Measurements from ENCODE around the gene TRABD2A.

Gene TRABD2A

GRCh38 chr2:84886791-84887190 is 5.9 kb upstream of the TRABD2A start:
- Histone ChIP-seq H3K4me2 (no peak overlapping the region), H3K4me1 (ENCODE audit: low read depth, poor library complexity, severe bottlenecking) (peaks cover 33% of the 10 kb centered on the region), H3K27ac (no peak overlapping the region), H2AFZ (ENCODE audit: low read depth) (no peak overlapping the region), H4K20me1 (ENCODE audit: insufficient read depth) (no peaks in the 10 kb centered on the region), H3K9ac (no peak overlapping the region), H3K79me2 (ENCODE audit: insufficient read depth, low read depth) (no peaks in the 10 kb centered on the region), H3K27me3 (ENCODE audit: insufficient read depth, low read depth) (no peaks in the 10 kb centered on the region), H3K4me3 (IDR thresholded peaks at IDR 0.05; ENCODE audit: insufficient read depth, low read depth, low read length) (no peak overlapping the region), H3K36me3 (ENCODE audit: insufficient read depth) (no peaks in the 10 kb centered on the region)
- TF ChIP-seq, protein P1, sequence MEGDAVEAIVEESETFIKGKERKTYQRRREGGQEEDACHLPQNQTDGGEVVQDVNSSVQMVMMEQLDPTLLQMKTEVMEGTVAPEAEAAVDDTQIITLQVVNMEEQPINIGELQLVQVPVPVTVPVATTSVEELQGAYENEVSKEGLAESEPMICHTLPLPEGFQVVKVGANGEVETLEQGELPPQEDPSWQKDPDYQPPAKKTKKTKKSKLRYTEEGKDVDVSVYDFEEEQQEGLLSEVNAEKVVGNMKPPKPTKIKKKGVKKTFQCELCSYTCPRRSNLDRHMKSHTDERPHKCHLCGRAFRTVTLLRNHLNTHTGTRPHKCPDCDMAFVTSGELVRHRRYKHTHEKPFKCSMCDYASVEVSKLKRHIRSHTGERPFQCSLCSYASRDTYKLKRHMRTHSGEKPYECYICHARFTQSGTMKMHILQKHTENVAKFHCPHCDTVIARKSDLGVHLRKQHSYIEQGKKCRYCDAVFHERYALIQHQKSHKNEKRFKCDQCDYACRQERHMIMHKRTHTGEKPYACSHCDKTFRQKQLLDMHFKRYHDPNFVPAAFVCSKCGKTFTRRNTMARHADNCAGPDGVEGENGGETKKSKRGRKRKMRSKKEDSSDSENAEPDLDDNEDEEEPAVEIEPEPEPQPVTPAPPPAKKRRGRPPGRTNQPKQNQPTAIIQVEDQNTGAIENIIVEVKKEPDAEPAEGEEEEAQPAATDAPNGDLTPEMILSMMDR (conservative IDR thresholded peaks at IDR 0.05; ENCODE audit: low read depth, low read length) = no peak

DNA sequence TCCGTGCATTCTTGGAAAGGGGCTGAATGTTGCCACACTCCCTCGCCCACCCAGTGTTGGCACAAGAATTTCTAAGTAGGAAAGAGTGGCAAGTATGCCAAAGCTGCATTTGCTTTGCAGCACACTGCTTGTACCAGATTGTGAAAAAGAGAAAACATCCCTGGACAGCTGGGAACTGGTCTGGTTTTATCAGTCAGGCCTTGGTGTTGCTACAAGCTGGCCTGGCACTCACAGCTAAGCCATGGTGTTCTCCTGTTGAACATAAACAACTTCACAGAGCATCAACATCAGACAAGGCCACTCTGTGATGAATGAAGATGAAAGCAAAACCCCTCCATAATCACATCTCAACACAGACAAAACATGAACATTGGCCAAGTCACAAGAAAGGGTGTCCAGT is 4.2 kb upstream of the TRABD2A start:
- Histone ChIP-seq H3K9ac (no peak overlapping the region), H3K4me2 (no peak overlapping the region), H3K36me3 (ENCODE audit: insufficient read depth) (no peaks in the 10 kb centered on the region), H3K4me3 (IDR thresholded peaks at IDR 0.05; ENCODE audit: insufficient read depth, low read depth, low read length) (no peak overlapping the region), H3K27ac (no peak overlapping the region), H4K20me1 (ENCODE audit: insufficient read depth) (no peaks in the 10 kb centered on the region), H2AFZ (ENCODE audit: low read depth) (no peak overlapping the region), H3K79me2 (ENCODE audit: insufficient read depth, low read depth) (no peaks in the 10 kb centered on the region), H3K27me3 (ENCODE audit: insufficient read depth, low read depth) (peaks cover 6% of the 10 kb centered on the region; the same call in 1 of the 2 replicates), H3K4me1 (ENCODE audit: low read depth, poor library complexity, severe bottlenecking) (peaks cover 33% of the 10 kb centered on the region)
- TF ChIP-seq, protein P1 (conservative IDR thresholded peaks at IDR 0.05; ENCODE audit: low read depth, low read length) = no peak

GRCh38 chr2:84884449-84884848 is 3.6 kb upstream of the TRABD2A start:
- Histone ChIP-seq H4K20me1 (ENCODE audit: insufficient read depth) (no peaks in the 10 kb centered on the region), H3K79me2 (ENCODE audit: insufficient read depth, low read depth) (no peaks in the 10 kb centered on the region), H3K4me3 (IDR thresholded peaks at IDR 0.05; ENCODE audit: insufficient read depth, low read depth, low read length) (no peak overlapping the region), H2AFZ (ENCODE audit: low read depth) (no peak overlapping the region), H3K36me3 (ENCODE audit: insufficient read depth) (no peaks in the 10 kb centered on the region), H3K27ac (no peak overlapping the region), H3K4me2 (no peak overlapping the region), H3K4me1 (ENCODE audit: low read depth, poor library complexity, severe bottlenecking) (peaks cover 26% of the 10 kb centered on the region), H3K27me3 (ENCODE audit: insufficient read depth, low read depth) (peaks cover 8% of the 10 kb centered on the region; the same call in 1 of the 2 replicates), H3K9ac (no peak overlapping the region)
- TF ChIP-seq, protein P1 (conservative IDR thresholded peaks at IDR 0.05; ENCODE audit: low read depth, low read length) = no peak

GRCh38 chr2:84882775-84883550 is 2.1 kb upstream of the TRABD2A start:
- Histone ChIP-seq H3K4me2 (peak overlapping the region; percentile 79), H2AFZ (ENCODE audit: low read depth) (no peak overlapping the region), H3K27me3 (ENCODE audit: insufficient read depth, low read depth) (peaks cover 8% of the 10 kb centered on the region; the same call in 1 of the 2 replicates)

More at GRCh38 chr2:84882775-84883550, 2.1 kb upstream of the TRABD2A start:
- H4K20me1 ChIP-seq (ENCODE audit: insufficient read depth) = no peaks in the 10 kb centered on the region
- no peaks in the 10 kb centered on the region for H3K79me2 ChIP-seq (ENCODE audit: insufficient read depth, low read depth)
- TF ChIP-seq, protein P1 (conservative IDR thresholded peaks at IDR 0.05; ENCODE audit: low read depth, low read length) = no peak
- H3K36me3 ChIP-seq (ENCODE audit: insufficient read depth) = no peaks in the 10 kb centered on the region
- no peak overlapping the region for H3K4me3 ChIP-seq (IDR thresholded peaks at IDR 0.05; ENCODE audit: insufficient read depth, low read depth, low read length)
- no peak overlapping the region for H3K9ac ChIP-seq
- no peak overlapping the region for H3K27ac ChIP-seq
- peaks cover 11% of the 10 kb centered on the region for H3K4me1 ChIP-seq (ENCODE audit: low read depth, poor library complexity, severe bottlenecking)

All from KMS-11 (cell line).